Ramos (cell line): ENCODE results near the gene ADCY3.

Experiments
- in situ Hi-C: fragments of 300-500 bp; cut with MboI; formaldehyde crosslinking; loops from one replicate; pipeline ENCODE4 v1.14.3; 2022; ENCODE audit warnings: low sequenced_read_pairs; ENCODE audit not compliant: unreplicated experiment

Gene ADCY3

GRCh38 chr2:24909555-24910177, 10.4 kb downstream of the ADCY3 start:
- in situ Hi-C loops, result no loop called here

- in situ Hi-C loops, result no loop called here
These were observed 11.6 kb downstream of the ADCY3 start for GRCh38 chr2:24908461-24908901.

GRCh38 chr2:24907116-24907515, 12.9 kb downstream of the ADCY3 start:
- in situ Hi-C loops, result no loop called here

GRCh38 chr2:24906466-24906865, 13.6 kb downstream of the ADCY3 start:
- in situ Hi-C loops, result no loop called here

GRCh38 chr2:24903161-24904103, 16.6 kb downstream of the ADCY3 start:
- in situ Hi-C loops, result no loop called here

- in situ Hi-C loops, result no loop called here
These were observed 20.6 kb downstream of the ADCY3 start for GRCh38 chr2:24899361-24899910.

GRCh38 chr2:24898122-24899109, 21.6 kb downstream of the ADCY3 start:
- in situ Hi-C loops, result no loop called here

GRCh38 chr2:24894750-24895149, 25.3 kb downstream of the ADCY3 start:
- in situ Hi-C loops, result no loop called here

- in situ Hi-C loops, result no loop called here
These were observed 26.1 kb downstream of the ADCY3 start for GRCh38 chr2:24893934-24894333.

GRCh38 chr2:24892928-24893327, 27.1 kb downstream of the ADCY3 start:
- in situ Hi-C loops, result no loop called here

- in situ Hi-C loops, result no loop called here
These were observed 28.8 kb downstream of the ADCY3 start for GRCh38 chr2:24891201-24891600.

- in situ Hi-C loops, result no loop called here
These were observed 30.8 kb downstream of the ADCY3 start for GRCh38 chr2:24889221-24889620.

- in situ Hi-C loops, result no loop called here
These were observed 31.9 kb downstream of the ADCY3 start for GRCh38 chr2:24888177-24888576.

GRCh38 chr2:24887307-24887874, 32.6 kb downstream of the ADCY3 start:
- in situ Hi-C loops, result no loop called here

GRCh38 chr2:24886691-24887304, 33.2 kb downstream of the ADCY3 start:
- in situ Hi-C loops, result no loop called here

- in situ Hi-C loops, result no loop called here
These were observed 33.9 kb downstream of the ADCY3 start for GRCh38 chr2:24886126-24886501.

- in situ Hi-C loops, result no loop called here
These were observed 34.6 kb downstream of the ADCY3 start for GRCh38 chr2:24885221-24886125.

GRCh38 chr2:24883946-24884345, 36.1 kb downstream of the ADCY3 start:
- in situ Hi-C loops, result no loop called here
